ENCODE measurements around the gene ST6GALNAC4. TPM values are rescaled to one million over a fixed set of nuclear protein-coding genes. Genes with fewer than 3 reads are reported as not detected.

The ST6GALNAC4 gene
- total and polyA plus RNA-seq, 9 of the 15 experiments (the other 6 are each of a cell fraction or from before 2014, with no cell fraction given) = 2.6 to 43.1 (median 15.4) TPM

DNA sequence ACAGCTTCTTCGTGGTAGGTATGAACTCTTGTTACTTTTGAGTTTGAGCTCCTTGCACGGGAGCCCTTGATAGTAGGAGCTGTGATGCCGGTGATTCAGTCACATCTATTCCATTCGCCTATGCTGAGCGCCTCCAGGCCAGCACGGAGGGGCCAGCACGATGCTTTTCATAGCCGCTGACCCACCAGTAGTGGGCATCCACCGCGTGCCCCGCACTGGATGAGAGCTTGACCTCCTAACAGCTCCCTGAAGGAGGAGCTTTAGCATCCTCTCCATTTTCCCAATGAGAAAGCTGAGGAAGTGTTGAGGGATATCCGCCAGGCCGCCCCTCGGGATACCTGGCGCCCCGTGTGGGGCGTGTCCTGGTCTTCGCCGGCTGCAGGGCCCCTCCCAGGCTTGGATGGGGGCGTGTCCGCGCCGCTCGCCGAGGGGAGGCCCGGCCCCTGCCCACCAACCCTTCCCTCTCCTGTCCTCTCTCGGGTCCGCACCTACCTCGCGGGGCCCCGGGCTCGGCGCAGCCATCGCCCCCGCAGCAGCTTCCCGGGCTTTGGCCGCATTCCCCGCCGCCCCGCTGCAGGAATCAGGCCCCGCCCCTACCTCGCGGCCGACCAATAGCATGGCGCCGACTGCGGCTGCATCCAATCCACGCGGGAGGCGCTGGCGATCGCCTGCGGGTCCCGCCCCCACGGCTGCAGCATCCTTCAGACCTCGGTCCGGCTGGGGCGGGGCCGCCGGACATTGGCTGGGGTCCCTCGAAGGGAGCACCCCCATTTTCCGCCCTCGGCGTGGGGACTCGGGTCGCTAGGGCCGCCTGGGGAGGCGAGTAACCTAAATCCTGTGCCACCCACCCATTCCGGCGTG is 13.6 kb upstream of the ST6GALNAC4 start, which contains the start of gene PIP5KL1 (continued):
- TF ChIP-seq MTF1 (CRISPR knock-in tag; IDR thresholded peaks at IDR 0.05; ENCODE audit: borderline replicate concordance) (no peak), TAF7 (tag; IDR thresholded peaks at IDR 0.05) (no peak), SMARCE1 (IDR thresholded peaks at IDR 0.05) (no peak), TARDBP (IDR thresholded peaks at IDR 0.05) (no peak), ZBTB8A (IDR thresholded peaks at IDR 0.05; ENCODE audit: partially characterized antibody) (no peak), SUPT5H (IDR thresholded peaks at IDR 0.05) (peak; percentile 70), ZNF12 (CRISPR knock-in tag; IDR thresholded peaks at IDR 0.05) (no peak), ZNF140 (CRISPR knock-in tag; IDR thresholded peaks at IDR 0.05) (no peak), CHD2 (IDR thresholded peaks at IDR 0.05; ENCODE audit: low read depth, low read length) (peak; percentile 65), KAT8 (IDR thresholded peaks at IDR 0.05; ENCODE audit: low read depth) (no peak), U2AF1 (optimal IDR thresholded peaks at IDR 0.05; ENCODE audit: low read depth, low read length) (peak; percentile 58)
- TF ChIP-seq, protein P1, sequence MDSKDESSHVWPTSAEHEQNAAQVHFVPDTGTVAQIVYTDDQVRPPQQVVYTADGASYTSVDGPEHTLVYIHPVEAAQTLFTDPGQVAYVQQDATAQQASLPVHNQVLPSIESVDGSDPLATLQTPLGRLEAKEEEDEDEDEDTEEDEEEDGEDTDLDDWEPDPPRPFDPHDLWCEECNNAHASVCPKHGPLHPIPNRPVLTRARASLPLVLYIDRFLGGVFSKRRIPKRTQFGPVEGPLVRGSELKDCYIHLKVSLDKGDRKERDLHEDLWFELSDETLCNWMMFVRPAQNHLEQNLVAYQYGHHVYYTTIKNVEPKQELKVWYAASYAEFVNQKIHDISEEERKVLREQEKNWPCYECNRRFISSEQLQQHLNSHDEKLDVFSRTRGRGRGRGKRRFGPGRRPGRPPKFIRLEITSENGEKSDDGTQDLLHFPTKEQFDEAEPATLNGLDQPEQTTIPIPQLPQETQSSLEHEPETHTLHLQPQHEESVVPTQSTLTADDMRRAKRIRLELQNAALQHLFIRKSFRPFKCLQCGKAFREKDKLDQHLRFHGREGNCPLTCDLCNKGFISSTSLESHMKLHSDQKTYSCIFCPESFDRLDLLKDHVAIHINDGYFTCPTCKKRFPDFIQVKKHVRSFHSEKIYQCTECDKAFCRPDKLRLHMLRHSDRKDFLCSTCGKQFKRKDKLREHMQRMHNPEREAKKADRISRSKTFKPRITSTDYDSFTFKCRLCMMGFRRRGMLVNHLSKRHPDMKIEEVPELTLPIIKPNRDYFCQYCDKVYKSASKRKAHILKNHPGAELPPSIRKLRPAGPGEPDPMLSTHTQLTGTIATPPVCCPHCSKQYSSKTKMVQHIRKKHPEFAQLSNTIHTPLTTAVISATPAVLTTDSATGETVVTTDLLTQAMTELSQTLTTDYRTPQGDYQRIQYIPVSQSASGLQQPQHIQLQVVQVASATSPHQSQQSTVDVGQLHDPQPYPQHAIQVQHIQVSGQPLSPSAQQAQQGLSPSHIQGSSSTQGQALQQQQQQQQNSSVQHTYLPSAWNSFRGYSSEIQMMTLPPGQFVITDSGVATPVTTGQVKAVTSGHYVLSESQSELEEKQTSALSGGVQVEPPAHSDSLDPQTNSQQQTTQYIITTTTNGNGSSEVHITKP (IDR thresholded peaks at IDR 0.05; ENCODE audit: partially characterized antibody) = no peak
- TF ChIP-seq, protein P2, sequence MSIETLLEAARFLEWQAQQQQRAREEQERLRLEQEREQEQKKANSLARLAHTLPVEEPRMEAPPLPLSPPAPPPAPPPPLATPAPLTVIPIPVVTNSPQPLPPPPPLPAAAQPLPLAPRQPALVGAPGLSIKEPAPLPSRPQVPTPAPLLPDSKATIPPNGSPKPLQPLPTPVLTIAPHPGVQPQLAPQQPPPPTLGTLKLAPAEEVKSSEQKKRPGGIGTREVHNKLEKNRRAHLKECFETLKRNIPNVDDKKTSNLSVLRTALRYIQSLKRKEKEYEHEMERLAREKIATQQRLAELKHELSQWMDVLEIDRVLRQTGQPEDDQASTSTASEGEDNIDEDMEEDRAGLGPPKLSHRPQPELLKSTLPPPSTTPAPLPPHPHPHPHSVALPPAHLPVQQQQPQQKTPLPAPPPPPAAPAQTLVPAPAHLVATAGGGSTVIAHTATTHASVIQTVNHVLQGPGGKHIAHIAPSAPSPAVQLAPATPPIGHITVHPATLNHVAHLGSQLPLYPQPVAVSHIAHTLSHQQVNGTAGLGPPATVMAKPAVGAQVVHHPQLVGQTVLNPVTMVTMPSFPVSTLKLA (conservative IDR thresholded peaks at IDR 0.05) = no peak
- TF ChIP-seq, protein P3, sequence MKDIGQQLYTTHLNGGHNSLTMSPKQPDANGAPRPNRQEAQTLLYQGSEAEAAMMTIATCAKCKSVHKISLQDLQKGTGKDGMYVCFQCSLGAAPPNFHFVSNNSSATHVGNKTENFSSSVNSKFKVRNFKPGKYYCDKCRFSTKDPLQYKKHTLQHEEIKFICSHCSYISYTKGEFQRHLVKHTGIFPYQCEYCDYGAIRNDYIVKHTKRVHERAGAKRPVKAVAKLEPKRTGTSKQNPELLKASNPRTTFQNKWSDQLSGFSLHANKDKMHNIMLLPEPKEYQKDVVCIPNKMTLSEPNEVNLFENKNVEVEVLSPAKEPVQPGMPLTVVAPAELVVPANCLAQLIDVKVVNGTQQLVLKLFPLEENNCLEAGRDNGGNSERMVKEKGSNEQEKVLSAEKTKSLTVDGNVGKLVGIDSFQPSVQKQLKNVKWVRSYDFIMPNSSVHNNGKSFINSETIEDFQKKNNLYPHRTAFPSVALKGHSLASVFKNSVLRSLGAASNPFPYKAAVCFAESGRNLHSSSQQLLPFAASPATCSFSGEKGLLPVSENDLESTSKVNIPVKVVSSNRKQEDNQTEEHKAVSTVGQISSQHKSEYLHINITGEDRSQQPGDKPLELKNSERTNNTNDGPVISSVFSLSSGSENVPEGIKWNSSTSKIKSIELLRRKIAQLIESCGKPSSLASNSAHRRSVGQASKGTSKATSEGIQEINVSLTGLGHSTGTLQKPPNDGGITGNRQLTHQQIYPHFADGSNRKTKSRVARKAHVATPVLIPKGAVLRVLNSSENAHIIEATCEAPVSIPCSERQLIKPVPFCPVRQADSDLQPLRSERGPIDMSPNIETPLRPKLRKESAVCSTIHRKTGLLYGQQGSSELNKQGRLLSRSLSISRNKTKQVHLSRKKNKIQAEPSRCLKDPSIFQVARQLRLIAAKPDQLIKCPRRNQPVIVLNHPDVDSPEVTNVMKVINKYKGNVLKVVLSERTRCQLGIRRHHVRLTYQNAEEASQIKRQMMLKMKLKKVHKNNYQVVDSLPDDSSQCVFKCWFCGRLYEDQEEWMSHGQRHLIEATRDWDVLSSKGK (CRISPR knock-in tag; IDR thresholded peaks at IDR 0.05) = no peak
- TF ChIP-seq, protein P4, sequence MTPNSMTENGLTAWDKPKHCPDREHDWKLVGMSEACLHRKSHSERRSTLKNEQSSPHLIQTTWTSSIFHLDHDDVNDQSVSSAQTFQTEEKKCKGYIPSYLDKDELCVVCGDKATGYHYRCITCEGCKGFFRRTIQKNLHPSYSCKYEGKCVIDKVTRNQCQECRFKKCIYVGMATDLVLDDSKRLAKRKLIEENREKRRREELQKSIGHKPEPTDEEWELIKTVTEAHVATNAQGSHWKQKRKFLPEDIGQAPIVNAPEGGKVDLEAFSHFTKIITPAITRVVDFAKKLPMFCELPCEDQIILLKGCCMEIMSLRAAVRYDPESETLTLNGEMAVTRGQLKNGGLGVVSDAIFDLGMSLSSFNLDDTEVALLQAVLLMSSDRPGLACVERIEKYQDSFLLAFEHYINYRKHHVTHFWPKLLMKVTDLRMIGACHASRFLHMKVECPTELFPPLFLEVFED (CRISPR knock-in tag; conservative IDR thresholded peaks at IDR 0.05) = 0 out of 2 replicates have a peak, but pooled peaks have one; percentile 2
- TF ChIP-seq, protein P5, sequence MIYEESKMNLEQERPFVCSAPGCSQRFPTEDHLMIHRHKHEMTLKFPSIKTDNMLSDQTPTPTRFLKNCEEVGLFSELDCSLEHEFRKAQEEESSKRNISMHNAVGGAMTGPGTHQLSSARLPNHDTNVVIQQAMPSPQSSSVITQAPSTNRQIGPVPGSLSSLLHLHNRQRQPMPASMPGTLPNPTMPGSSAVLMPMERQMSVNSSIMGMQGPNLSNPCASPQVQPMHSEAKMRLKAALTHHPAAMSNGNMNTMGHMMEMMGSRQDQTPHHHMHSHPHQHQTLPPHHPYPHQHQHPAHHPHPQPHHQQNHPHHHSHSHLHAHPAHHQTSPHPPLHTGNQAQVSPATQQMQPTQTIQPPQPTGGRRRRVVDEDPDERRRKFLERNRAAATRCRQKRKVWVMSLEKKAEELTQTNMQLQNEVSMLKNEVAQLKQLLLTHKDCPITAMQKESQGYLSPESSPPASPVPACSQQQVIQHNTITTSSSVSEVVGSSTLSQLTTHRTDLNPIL (CRISPR knock-in tag; IDR thresholded peaks at IDR 0.05) = no peak
